Mesenchymal stem cell (in vitro differentiated cells and primary cell): Measurements from ENCODE around the gene EDC4.

Source experiments
- DNase-seq: peaks from one replicate; pipeline ENCODE4 v3.0.0-alpha.2; 2013
- H2AFZ ChIP-seq: one replicate; pipeline ENCODE4 v1.6.1; 2013; ENCODE audit warnings: low read depth, mild to moderate bottlenecking, control low read depth, inconsistent platforms, low read length, moderate library complexity
- H2AK5ac ChIP-seq: 2 replicates; pipeline ENCODE4 v1.6.1; 2013; ENCODE audit warnings: low read length, moderate library complexity, mild to moderate bottlenecking, inconsistent platforms; ENCODE audit not compliant: severe bottlenecking
- H2BK120ac ChIP-seq: one replicate; pipeline ENCODE4 v1.6.1; 2013; ENCODE audit warnings: low read depth, mild to moderate bottlenecking, inconsistent platforms, low read length, moderate library complexity
- H2BK12ac ChIP-seq, 2 experiments: one replicate each; pipeline ENCODE4 v1.6.1; 2013; ENCODE audit warnings: inconsistent platforms in 2 of 2, low read length in 2 of 2, mild to moderate bottlenecking in 2 of 2, moderate library complexity in 2 of 2, control low read depth in 1 of 2
- H2BK15ac ChIP-seq: one replicate; pipeline ENCODE4 v1.6.1; 2013; ENCODE audit warnings: mild to moderate bottlenecking, low read depth, inconsistent platforms; ENCODE audit not compliant: poor library complexity, severe bottlenecking
- H2BK5ac ChIP-seq: 2 replicates; pipeline ENCODE4 v1.6.1; 2013; ENCODE audit warnings: low read depth, mild to moderate bottlenecking, low read length, control low read depth, inconsistent platforms; ENCODE audit not compliant: poor library complexity, severe bottlenecking
- H3K14ac ChIP-seq, 2 experiments: one replicate each; pipeline ENCODE4 v1.6.1; 2013; ENCODE audit warnings: inconsistent platforms in 2 of 2, low read length in 2 of 2, control low read depth in 1 of 2, mild to moderate bottlenecking in 1 of 2, moderate library complexity in 1 of 2
- H3K18ac ChIP-seq, 2 experiments: one replicate each; pipeline ENCODE4 v1.6.1; 2013; ENCODE audit warnings: inconsistent platforms in 2 of 2, low read length in 2 of 2, control low read depth in 1 of 2, low read depth in 1 of 2, mild to moderate bottlenecking in 1 of 2
- H3K23ac ChIP-seq, 2 experiments: one replicate each; pipeline ENCODE4 v1.6.1; 2013; ENCODE audit warnings: inconsistent platforms in 2 of 2, low read length in 2 of 2, mild to moderate bottlenecking in 2 of 2, moderate library complexity in 2 of 2, control low read depth in 1 of 2
- H3K27ac ChIP-seq: 2 replicates; pipeline ENCODE4 v1.5.1; 2013; ENCODE audit warnings: mild to moderate bottlenecking, moderate library complexity, low read length, control low read depth, inconsistent platforms; ENCODE audit not compliant: poor library complexity, severe bottlenecking
- H3K27me3 ChIP-seq, 2 experiments: 2 replicates each; pipeline versions ENCODE4 v1.6.1 to v1.7.0; 2013; ENCODE audit warnings: low read length in 2 of 2, mild to moderate bottlenecking in 2 of 2, moderate library complexity in 2 of 2, control low read depth in 1 of 2, inconsistent platforms in 1 of 2; ENCODE audit not compliant: control insufficient read depth in 1 of 2, insufficient read depth in 1 of 2
- H3K36me3 ChIP-seq, 2 experiments: 2 replicates each; pipeline versions ENCODE4 v1.6.1 to v1.7.0; 2013; ENCODE audit warnings: low read length in 2 of 2, control low read depth in 1 of 2, inconsistent platforms in 1 of 2, low read depth in 1 of 2, mild to moderate bottlenecking in 1 of 2; ENCODE audit not compliant: insufficient read depth in 2 of 2, control insufficient read depth in 1 of 2
- H3K4ac ChIP-seq, 2 experiments: one replicate each; pipeline ENCODE4 v1.6.1; 2013; ENCODE audit warnings: inconsistent platforms in 2 of 2, low read length in 2 of 2, mild to moderate bottlenecking in 2 of 2, moderate library complexity in 2 of 2, control low read depth in 1 of 2, low read depth in 1 of 2
- H3K4me1 ChIP-seq: 2 replicates; pipeline ENCODE4 v1.6.1; 2013; ENCODE audit warnings: low read depth, low read length, control low read depth; ENCODE audit not compliant: control insufficient read depth, insufficient read depth
- H3K4me2 ChIP-seq: 2 replicates; pipeline ENCODE4 v1.6.1; 2013; ENCODE audit warnings: low read length, mild to moderate bottlenecking, inconsistent platforms; ENCODE audit not compliant: poor library complexity, severe bottlenecking
- H3K4me3 ChIP-seq, 2 experiments: 2 replicates each; pipeline versions ENCODE4 v1.5.1 to v1.7.0; 2013; ENCODE audit warnings: low read length in 2 of 2, mild to moderate bottlenecking in 2 of 2, control low read depth in 1 of 2, low read depth in 1 of 2; ENCODE audit not compliant: insufficient read depth in 1 of 2
- H3K79me1 ChIP-seq: replicated peaks from 2 replicates; pipeline ENCODE4 v1.6.1; 2013; ENCODE audit warnings: mild to moderate bottlenecking, control low read depth, low read length, inconsistent platforms; ENCODE audit not compliant: poor library complexity, severe bottlenecking
- H3K9ac ChIP-seq: 2 replicates; pipeline ENCODE4 v1.7.0; 2013; ENCODE audit warnings: mild to moderate bottlenecking, low read length, moderate library complexity
- H3K9me3 ChIP-seq: 2 replicates; pipeline ENCODE4 v1.7.0; 2013; ENCODE audit warnings: mild to moderate bottlenecking, low read length; ENCODE audit not compliant: control insufficient read depth
- H4K8ac ChIP-seq: one replicate; pipeline ENCODE4 v1.6.1; 2013; ENCODE audit warnings: inconsistent platforms, mild to moderate bottlenecking, low read length, moderate library complexity
- H4K91ac ChIP-seq: one replicate; pipeline ENCODE4 v1.6.1; 2013; ENCODE audit warnings: mild to moderate bottlenecking, low read length, inconsistent platforms
- WGBS: methylation state at CpG from one replicate; pipeline ENCODE4 v1.1.7; 2013; ENCODE audit warnings: mixed read lengths; 5-methylcytosine and 5-hydroxymethylcytosine counted together

The EDC4 gene

DNA sequence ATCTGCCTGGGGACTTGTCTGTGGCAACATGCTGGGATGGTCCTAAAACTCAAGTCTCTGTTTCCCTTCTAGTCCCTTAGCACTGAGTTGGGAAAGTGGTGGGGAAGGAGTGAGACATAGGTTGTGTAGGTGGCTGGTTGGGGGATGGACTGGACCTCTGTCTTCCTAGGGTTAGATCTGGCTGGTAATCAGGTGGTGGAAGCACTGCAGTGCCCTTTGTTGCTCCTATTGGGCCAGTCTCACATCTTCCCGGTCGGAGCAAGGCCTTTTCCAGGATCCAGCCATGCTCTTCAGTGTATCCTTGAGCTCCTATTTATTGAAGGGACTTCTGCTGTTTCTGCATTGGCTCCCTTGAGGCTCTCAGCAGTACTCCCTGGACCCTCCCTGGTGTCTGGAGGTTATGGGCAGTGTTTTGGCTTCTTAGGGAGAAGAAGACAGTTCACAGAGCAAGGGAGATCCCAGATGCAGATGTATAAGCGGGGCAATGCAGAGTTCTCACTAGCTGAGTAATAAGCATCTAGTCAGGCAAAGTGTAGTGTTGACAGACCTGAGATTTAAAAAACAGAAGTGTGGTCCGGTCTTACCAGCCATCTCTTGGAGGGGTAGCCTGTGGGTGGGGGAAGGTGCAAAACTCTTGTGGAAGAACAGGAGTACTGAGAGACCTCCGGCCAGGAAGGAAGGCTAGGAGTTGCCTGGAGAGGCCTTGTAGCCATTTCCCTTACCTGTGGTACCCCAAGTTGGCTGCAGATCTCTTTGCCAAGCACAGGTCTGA, 27.4 kb upstream of the EDC4 start:
- peak overlapping the region; percentile 52 for H4K8ac ChIP-seq
- H3K4ac ChIP-seq, result peak overlapping the region in 1 of 2 experiments; percentile 80
- peak overlapping the region; percentile 89 for H3K4me2 ChIP-seq
- peaks cover 29% of the 10 kb centered on the region for H3K4me1 ChIP-seq
- H4K91ac ChIP-seq, result peak overlapping the region; percentile 78
- 84% methylated on average over 5 of the region's 5 CpGs for WGBS
- peaks cover 12 to 15% of the 10 kb centered on the region in 2 experiments for H3K36me3 ChIP-seq
- no peak overlapping the region for H2BK120ac ChIP-seq
- peak overlapping the region in 1 of 2 experiments; percentile 85 for H3K4me3 ChIP-seq
- peak overlapping the region; percentile 89 for H2BK5ac ChIP-seq
- peaks cover 4% of the 10 kb centered on the region for H3K79me1 ChIP-seq
- H3K14ac ChIP-seq, result no peak overlapping the region
- no peaks in the 10 kb centered on the region for H3K27me3 ChIP-seq
- peak overlapping the region in 1 of 2 experiments; percentile 65 for H3K23ac ChIP-seq
- H3K18ac ChIP-seq, result no peak overlapping the region
- DNase-seq, result peak; percentile 33
- no peak overlapping the region for H2BK15ac ChIP-seq
- peak overlapping the region; percentile 98 for H3K9ac ChIP-seq
- peak overlapping the region in 1 of 2 experiments; percentile 73 for H2BK12ac ChIP-seq
- H2AFZ ChIP-seq, result no peak overlapping the region
- H2AK5ac ChIP-seq, result peak overlapping the region; percentile 43
- H3K27ac ChIP-seq, result peak overlapping the region; percentile 97
- H3K9me3 ChIP-seq, result no peaks in the 10 kb centered on the region

GRCh38 chr16:67846063-67846319, 26.9 kb upstream of the EDC4 start:
- H3K79me1 ChIP-seq, result peaks cover 4% of the 10 kb centered on the region
- WGBS, result 0% methylated on average over 1 of the region's 2 CpGs
- DNase-seq, result no peak

DNA sequence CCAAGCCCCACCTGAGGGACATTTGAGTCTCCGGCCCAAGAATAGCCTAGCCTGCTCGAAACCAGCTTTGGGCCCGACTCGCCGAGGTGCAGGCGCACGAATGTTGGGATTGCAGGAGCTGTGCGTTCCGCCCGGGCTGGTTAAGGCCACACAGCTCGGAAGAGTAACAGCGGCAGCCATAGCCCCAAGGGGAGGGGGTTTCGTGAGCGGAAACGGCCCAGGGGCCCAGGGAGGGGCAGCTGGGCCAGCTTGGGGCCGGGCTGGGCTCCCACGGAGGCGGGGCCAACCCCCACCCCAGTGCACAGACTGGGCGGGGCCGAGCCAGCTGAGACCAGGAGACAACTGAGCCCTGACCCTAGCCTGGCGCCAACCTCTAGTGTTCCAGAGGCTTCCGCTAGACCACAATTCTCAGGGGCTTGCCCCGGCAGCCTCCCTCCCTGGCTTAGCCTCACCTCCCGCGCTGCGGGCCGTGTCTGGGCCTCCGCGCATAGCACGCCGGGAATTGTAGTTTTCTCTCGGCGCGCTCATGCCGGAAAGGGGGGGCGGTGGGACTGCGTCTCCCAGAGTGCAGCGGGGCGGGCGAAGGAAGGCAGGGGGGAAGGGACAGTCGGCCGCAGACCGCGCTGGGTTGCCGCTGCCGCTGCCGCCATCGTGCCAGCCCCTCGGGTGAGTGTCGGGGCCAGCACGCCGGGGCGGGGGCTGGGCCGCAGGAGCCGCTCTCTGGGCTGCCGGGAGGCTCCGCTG, 26.4 kb upstream of the EDC4 start, which contains the start of gene NUTF2:
TSS of gene NUTF2 (plus strand) at position 614 of the 744 bp plus-strand sequence. CDS start 18,198 bp downstream, outside the sequence.
- peak within 1 kb of the TSS; percentile 89 for H2BK5ac ChIP-seq
- H2BK12ac ChIP-seq, result peak within 1 kb of the TSS in 1 of 2 experiments; percentile 78
- no peaks in the 10 kb centered on the region for H3K27me3 ChIP-seq
- peaks cover 16 to 17% of the 10 kb centered on the region in 2 experiments for H3K36me3 ChIP-seq
- peak within 1 kb of the TSS; percentile 92 for H2BK15ac ChIP-seq
- peaks cover 30% of the 10 kb centered on the region for H3K4me1 ChIP-seq
- WGBS, result under 1% methylated on average over 31 of the region's 57 CpGs
- peak within 1 kb of the TSS; percentile 78 to 82 for H3K23ac ChIP-seq
- peak within 1 kb of the TSS; percentile 83 to 96 for H3K14ac ChIP-seq
- peak within 1 kb of the TSS; percentile 100 for H4K8ac ChIP-seq
- no peaks in the 10 kb centered on the region for H3K9me3 ChIP-seq
- peak within 1 kb of the TSS; percentile 97 for H3K27ac ChIP-seq
- H2AFZ ChIP-seq, result peak within 1 kb of the TSS; percentile 8
- DNase-seq, result peak; percentile 96
- H3K4ac ChIP-seq, result peak within 1 kb of the TSS; percentile 98 to 99
- H3K18ac ChIP-seq, result peak within 1 kb of the TSS; percentile 98 to 99
- peak within 1 kb of the TSS; percentile 62 for H2AK5ac ChIP-seq
- H3K4me2 ChIP-seq, result peak within 1 kb of the TSS; percentile 89
- H3K79me1 ChIP-seq, result peaks cover 2% of the 10 kb centered on the region
- H2BK120ac ChIP-seq, result peak within 1 kb of the TSS; percentile 99
- peak within 1 kb of the TSS; percentile 98 for H3K9ac ChIP-seq
- peak within 1 kb of the TSS; percentile 99 for H4K91ac ChIP-seq
- peak within 1 kb of the TSS; percentile 85 to 92 for H3K4me3 ChIP-seq

More at GRCh38 chr16:67846063-67846319, 26.9 kb upstream of the EDC4 start:
- H3K27me3 ChIP-seq, result no peaks in the 10 kb centered on the region
- H3K14ac ChIP-seq, result peak overlapping the region in 1 of 2 experiments; percentile 5
- peaks cover 30% of the 10 kb centered on the region for H3K4me1 ChIP-seq
- peak overlapping the region in 1 of 2 experiments; percentile 78 for H2BK12ac ChIP-seq
- peak overlapping the region; percentile 99 for H4K91ac ChIP-seq
- peak overlapping the region; percentile 97 for H3K27ac ChIP-seq
- no peaks in the 10 kb centered on the region for H3K9me3 ChIP-seq
- H2AK5ac ChIP-seq, result peak overlapping the region; percentile 58
- peak overlapping the region; percentile 95 to 97 for H3K4ac ChIP-seq
- peak overlapping the region; percentile 76 for H2BK15ac ChIP-seq
- H3K4me2 ChIP-seq, result peak overlapping the region; percentile 89
- H4K8ac ChIP-seq, result peak overlapping the region; percentile 100
- H3K18ac ChIP-seq, result peak overlapping the region; percentile 98 to 99
- peak overlapping the region; percentile 98 for H3K9ac ChIP-seq
- peak overlapping the region; percentile 60 to 78 for H3K23ac ChIP-seq
- peak overlapping the region; percentile 99 for H2BK120ac ChIP-seq
- H3K4me3 ChIP-seq, result peak overlapping the region; percentile 85 to 92
- H2AFZ ChIP-seq, result no peak overlapping the region
- peak overlapping the region; percentile 89 for H2BK5ac ChIP-seq
- H3K36me3 ChIP-seq, result peaks cover 16% of the 10 kb centered on the region in 2 experiments
